PFSK-1 (cell line): ENCODE data around the gene CPNE9.

Source experiments
- FOXP2 ChIP-seq: optimal IDR thresholded peaks from 2 replicates; pipeline ENCODE3; 2011; ENCODE audit warnings: borderline replicate concordance, control low read depth, inconsistent platforms; ENCODE audit not compliant: insufficient read depth; ENCODE audit errors: extremely low read length, extremely low read depth
- POLR2AphosphoS5 ChIP-seq: IDR thresholded peaks from 2 replicates; pipeline ENCODE4 v1.6.1; 2012; ENCODE audit warnings: low read depth, mild to moderate bottlenecking, control low read depth, low read length, moderate library complexity
- SIN3A ChIP-seq: IDR thresholded peaks from 2 replicates; pipeline ENCODE4 v1.6.1; 2012; ENCODE audit warnings: mild to moderate bottlenecking, low read length, moderate library complexity, borderline replicate concordance; ENCODE audit not compliant: insufficient read depth
- TAF1 ChIP-seq: IDR thresholded peaks from 2 replicates; pipeline ENCODE4 v1.6.1; 2012; ENCODE audit warnings: low read length, control low read depth, borderline replicate concordance; ENCODE audit not compliant: insufficient read depth
- TF ChIP-seq, protein P1 (sequence below), 2 experiments: IDR thresholded peaks; 2 replicates each; pipeline versions ENCODE4 v1.6.1 to v1.8.0; 2011 to 2012; ENCODE audit warnings: low read depth in 2 of 2, low read length in 2 of 2, control low read depth in 1 of 2, inconsistent platforms in 1 of 2, mild to moderate bottlenecking in 1 of 2, moderate library complexity in 1 of 2; ENCODE audit not compliant: insufficient read depth in 1 of 2

Gene CPNE9

DNA sequence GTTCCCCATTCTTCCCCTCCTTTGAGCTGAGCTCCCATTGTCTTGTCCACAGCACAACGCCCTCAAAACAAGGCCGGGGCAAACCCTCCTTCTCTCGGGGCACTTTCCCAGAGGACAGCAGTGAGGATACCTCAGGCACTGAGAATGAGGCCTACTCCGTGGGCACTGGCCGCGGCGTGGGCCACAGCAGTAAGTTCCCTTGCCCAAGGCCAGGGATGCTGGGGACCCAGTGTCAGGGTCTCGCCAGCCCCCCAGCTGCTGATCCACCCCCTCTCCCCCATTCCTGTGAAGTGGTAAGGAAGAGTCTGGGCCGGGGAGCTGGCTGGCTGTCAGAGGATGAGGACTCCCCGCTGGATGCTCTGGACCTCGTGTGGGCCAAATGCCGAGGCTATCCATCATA is 41.9 kb downstream of the CPNE9 start:
- TF ChIP-seq POLR2AphosphoS5 (no peak), SIN3A (no peak), TAF1 (no peak), FOXP2 (no peak)
- TF ChIP-seq, protein P1, sequence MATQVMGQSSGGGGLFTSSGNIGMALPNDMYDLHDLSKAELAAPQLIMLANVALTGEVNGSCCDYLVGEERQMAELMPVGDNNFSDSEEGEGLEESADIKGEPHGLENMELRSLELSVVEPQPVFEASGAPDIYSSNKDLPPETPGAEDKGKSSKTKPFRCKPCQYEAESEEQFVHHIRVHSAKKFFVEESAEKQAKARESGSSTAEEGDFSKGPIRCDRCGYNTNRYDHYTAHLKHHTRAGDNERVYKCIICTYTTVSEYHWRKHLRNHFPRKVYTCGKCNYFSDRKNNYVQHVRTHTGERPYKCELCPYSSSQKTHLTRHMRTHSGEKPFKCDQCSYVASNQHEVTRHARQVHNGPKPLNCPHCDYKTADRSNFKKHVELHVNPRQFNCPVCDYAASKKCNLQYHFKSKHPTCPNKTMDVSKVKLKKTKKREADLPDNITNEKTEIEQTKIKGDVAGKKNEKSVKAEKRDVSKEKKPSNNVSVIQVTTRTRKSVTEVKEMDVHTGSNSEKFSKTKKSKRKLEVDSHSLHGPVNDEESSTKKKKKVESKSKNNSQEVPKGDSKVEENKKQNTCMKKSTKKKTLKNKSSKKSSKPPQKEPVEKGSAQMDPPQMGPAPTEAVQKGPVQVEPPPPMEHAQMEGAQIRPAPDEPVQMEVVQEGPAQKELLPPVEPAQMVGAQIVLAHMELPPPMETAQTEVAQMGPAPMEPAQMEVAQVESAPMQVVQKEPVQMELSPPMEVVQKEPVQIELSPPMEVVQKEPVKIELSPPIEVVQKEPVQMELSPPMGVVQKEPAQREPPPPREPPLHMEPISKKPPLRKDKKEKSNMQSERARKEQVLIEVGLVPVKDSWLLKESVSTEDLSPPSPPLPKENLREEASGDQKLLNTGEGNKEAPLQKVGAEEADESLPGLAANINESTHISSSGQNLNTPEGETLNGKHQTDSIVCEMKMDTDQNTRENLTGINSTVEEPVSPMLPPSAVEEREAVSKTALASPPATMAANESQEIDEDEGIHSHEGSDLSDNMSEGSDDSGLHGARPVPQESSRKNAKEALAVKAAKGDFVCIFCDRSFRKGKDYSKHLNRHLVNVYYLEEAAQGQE (IDR thresholded peaks at IDR 0.05; ENCODE audit: insufficient read depth in 1 of 2, low read depth in 2 of 2, low read length in 2 of 2), result no peak

DNA sequence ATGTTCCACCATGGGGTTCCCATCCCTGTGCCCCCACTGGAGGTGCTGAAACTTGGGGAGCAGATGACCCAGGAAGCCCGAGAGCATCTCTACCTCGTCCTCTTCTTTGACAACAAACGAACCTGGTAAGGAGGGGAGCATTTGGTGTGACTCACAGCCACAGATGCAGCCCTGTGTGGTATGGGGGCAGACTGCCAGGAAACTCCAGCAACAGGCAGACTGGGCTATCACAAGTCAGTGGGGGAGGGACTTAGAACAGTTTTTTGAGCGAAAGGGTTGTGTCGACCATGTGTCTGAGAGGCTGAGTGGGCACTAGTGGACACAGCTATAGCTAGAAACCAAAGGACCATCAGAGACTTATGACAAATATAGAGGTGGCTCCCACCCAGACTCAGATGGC is 42.7 kb downstream of the CPNE9 start:
- TF ChIP-seq, protein P1 (IDR thresholded peaks at IDR 0.05; ENCODE audit: insufficient read depth in 1 of 2, low read depth in 2 of 2, low read length in 2 of 2), result no peak
- no peak for TF ChIP-seq TAF1

DNA sequence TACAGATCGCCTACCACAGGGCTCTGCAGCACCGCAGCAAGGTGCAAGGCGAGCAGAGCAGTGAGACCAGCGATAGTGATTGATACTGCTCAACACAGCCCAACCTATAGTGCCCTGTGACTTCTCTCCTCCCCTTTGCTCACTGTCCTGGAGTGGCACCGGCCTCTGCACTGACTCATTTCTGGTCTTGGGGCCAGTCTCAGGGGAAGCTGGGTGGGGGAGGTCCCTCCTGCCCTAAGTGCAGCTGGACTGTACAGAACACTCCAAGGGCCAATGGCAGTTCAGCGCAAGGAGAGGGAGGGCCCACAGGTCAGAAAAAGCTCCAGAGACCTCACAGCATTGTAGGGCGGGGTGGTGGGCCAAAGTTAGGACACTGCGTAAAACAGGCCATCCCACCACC is 43.6 kb downstream of the CPNE9 start:
- TF ChIP-seq POLR2AphosphoS5 (no peak), SIN3A (no peak), TAF1 (no peak), FOXP2 (no peak)
- TF ChIP-seq, protein P1 (IDR thresholded peaks at IDR 0.05; ENCODE audit: insufficient read depth in 1 of 2, low read depth in 2 of 2, low read length in 2 of 2), result no peak

DNA sequence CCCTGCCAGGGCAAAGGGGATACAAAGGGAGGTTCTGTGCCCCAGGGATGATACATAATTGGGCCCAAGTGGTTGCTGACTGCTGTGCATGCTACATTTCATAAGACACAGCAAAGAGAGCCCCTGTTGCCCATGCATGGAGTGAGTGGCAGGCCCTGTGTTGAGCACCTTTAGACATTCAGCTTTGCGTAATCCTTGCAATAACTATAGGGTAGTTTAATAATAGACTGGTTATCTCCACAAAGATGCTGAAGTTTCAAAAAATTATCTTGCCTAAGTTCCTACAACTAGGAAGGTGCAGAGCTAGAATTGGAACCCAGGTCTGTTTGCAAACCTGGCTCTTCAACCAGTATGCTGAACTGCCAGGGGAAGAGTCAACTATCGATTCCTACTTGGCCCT is 44.4 kb downstream of the CPNE9 start:
- TF ChIP-seq TAF1 (no peak), POLR2AphosphoS5 (no peak), SIN3A (no peak), FOXP2 (no peak)
- TF ChIP-seq, protein P1 (IDR thresholded peaks at IDR 0.05; ENCODE audit: insufficient read depth in 1 of 2, low read depth in 2 of 2, low read length in 2 of 2), result no peak

DNA sequence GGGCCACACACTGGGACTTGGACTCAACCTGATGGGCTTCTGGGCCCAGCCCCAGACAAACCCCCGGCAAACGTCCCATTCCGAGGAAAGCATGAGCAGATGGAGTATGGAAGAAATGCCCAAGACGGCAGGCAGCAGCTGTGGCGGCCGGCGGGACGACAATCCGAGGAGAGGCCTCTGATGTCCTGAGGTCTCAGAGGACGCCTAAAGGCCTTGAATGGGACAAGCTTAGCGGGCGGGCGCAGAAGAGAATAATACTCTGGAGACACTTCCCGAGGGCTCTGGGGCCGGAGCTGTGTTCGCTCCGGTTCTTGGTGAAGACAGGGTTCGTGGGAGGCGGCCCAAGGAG is 45.6 kb downstream of the CPNE9 start:
- TF ChIP-seq SIN3A (no peak), TAF1 (no peak), FOXP2 (no peak), POLR2AphosphoS5 (no peak)
- TF ChIP-seq, protein P1 (IDR thresholded peaks at IDR 0.05; ENCODE audit: insufficient read depth in 1 of 2, low read depth in 2 of 2, low read length in 2 of 2), result no peak
